Measurements from ENCODE around the gene SUGCT.

Gene SUGCT

GRCh38 chr7:40134428-40135316 lies at the start of gene SUGCT, which contains the start of gene MPLKIP:
SUGCT (plus strand) TSS chr7:40135005.
MPLKIP (minus strand) TSS chr7:40134622; CDS start chr7:40134567, 55 bp downstream.
- DNase-seq (ENCODE audit: extremely low read depth, low read depth) = peak; percentile 65
- peak; percentile 48 for TF ChIP-seq CTCF (IDR thresholded peaks at IDR 0.05; ENCODE audit: low read depth, low read length)

- no peak for TF ChIP-seq CTCF (IDR thresholded peaks at IDR 0.05; ENCODE audit: low read depth, low read length)
- no peak for DNase-seq (ENCODE audit: extremely low read depth, low read depth)
Measured at GRCh38 chr7:40092182-40092581, 42.6 kb upstream of the SUGCT start.

GRCh38 chr7:40093631-40094350 lies 41.0 kb upstream of the SUGCT start:
- DNase-seq (ENCODE audit: extremely low read depth, low read depth) = no peak
- TF ChIP-seq CTCF (IDR thresholded peaks at IDR 0.05; ENCODE audit: low read depth, low read length) = no peak

DNA sequence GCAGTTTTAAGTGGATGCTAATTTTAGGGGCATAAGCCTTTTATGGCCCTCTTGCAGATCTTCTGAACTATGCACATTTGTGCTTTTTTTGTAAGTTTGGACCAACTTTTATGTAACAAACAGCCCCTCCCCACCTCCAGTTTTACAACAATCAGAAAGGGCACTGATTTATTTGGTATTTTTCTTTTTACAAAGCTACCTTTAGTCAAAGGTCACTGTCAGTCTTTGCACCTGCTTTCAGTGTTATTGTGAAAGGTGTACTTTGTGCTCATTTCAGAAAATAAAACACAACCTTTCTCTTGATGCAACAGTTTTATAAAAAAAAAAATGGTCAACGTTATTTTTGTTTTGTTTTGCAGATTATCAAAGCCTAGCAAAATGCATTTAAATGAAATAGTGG lies 39.6 kb upstream of the SUGCT start:
- no peak for DNase-seq (ENCODE audit: extremely low read depth, low read depth)
- TF ChIP-seq CTCF (IDR thresholded peaks at IDR 0.05; ENCODE audit: low read depth, low read length) = no peak

DNA sequence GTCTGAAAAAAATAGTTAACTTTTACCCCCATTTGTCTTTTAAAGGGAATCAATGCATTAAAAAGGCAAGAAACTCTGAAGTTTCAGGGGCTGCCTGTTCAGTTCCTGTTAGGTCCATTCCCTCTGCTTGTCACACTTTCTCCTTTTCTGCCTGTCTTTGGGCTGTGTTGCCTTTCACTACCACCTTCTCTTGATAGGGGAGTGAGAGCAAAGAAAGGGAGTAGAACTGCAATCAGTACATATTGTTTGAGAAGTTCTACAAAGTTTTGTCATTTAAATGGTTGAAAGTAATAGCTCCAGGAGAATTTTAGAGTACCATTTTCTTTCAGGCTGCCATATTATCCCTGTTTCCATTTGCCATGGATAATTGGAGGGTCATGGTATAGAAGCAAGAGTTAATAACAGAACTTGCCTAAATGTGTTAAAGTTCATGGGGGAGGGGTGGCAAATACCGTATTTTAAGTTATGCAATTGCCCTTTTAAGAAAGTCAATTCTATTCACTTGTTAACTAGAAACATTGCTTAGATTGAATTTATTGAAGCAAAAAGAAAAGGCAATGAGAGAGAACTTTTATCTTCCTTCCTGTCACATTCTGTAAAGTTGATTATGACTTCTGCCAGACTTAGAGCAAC lies 39.0 kb upstream of the SUGCT start:
- no peak for TF ChIP-seq CTCF (IDR thresholded peaks at IDR 0.05; ENCODE audit: low read depth, low read length)
- no peak for DNase-seq (ENCODE audit: extremely low read depth, low read depth)

DNA sequence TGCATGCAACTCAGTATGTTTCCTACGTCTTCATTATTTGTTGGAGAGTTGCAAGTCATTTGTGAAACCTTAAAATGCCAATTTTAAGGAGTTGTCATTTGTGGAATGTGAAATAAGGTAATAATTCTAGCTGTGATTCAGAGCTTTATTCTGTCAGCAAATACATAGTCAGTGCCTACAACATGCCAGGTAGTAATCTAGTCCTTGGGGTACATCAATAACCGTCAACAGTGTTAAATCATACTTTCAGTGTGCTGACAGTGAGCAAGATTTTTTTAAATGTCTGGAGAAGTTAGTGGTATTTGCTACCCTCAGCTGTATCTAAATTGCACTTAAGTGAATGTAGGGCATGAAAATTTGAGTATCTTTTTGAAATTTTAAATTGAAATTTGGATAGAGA lies 37.1 kb upstream of the SUGCT start:
- no peak for TF ChIP-seq CTCF (IDR thresholded peaks at IDR 0.05; ENCODE audit: low read depth, low read length)
- DNase-seq (ENCODE audit: extremely low read depth, low read depth) = no peak
